NCI-H345 (cell line): ENCODE data around the gene KIF27.
"Not testable (repeated sequence)": the region's sequence is repeated elsewhere in the genome, so short reads cannot be mapped to it uniquely, and the experiment has no call there.

Experiments used
- DNase-seq: peaks from one replicate; lab custom pipeline; 2025; lab: John Stamatoyannopoulos, UW

KIF27 gene

DNA sequence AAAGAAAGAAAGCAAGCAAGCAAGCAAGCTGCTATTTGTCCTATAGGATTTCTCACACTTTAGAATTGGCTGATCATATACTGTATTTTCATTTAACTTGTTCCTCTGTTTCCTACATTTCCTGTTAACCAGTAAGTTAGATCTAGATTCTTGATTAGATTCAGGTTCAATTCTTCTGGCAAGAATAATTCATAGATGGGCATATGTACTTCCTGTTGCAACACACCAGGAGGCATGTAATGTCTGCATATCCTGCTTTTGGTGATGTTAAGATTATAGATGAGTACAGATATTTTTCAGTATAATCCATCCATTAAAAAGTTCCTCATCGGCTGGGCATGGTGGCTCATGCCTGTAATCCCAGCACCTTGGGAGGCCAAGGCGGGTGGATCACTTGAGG, 10.8 kb upstream of the KIF27 start:
- DNase-seq: no peak

DNA sequence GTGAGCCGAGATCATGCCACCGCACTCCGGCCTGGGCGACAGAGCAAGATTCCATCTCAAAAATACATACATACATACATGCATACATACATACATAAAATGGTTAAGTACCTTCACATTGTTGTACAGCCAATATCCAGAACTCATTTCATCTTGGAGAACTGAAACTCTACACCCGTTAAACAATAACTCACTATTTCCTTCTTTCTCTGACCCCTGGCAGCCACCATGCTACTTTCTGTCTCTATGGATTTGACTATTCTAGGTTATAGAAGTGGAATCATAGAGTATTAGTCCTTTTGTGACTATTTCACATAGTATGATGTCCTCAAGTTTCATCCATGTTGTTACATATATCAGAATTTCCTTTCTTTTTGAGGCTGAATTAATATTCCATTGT, 9.6 kb upstream of the KIF27 start:
- no peak for DNase-seq

DNA sequence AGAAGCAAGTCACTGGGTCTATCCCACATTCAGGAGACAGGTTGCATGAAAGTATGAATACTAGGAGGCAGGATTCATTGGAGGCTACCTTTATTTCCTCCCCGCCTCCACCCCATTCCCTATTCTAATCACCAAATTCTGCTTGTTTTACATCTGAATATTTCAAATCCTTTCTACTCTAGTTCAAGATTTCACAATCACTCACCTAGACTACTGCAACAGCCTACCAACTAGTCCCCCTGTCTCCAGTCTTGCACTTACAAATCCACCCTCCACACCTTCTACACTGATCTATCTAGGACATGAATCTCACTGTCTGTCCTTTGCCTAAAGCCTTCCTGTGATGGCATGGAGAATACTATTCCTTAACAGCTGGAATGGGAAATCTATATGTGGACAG, 6.4 kb upstream of the KIF27 start:
- no peak for DNase-seq

DNA sequence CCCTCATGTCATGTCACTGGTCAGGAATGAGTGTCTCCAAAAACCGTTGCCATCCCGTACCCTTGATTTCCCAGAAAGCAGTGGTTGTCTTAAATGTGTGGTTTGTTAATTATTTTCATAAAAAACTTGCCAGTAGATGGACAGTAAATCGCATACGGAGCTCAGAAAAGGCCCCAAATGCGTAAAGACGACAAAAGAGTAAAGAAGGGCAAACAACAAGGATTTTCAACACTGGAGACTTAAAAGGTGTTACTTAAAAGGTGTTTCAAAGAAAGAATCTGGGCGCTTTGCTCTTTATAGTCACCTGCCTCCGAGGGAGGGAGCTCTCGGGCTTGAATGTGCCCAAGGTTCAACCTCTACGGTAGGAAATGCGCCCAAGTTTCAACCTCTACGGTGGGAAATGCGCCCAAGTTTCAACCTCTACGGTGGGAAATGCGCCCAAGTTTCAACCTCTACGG, 734 bp downstream of the KIF27 start:
- peak; percentile 66 for DNase-seq

- no peak for DNase-seq
Measured at GRCh38 chr9:83919111-83919510, 2.1 kb downstream of the KIF27 start.

GRCh38 chr9:83912194-83912593, 9.0 kb downstream of the KIF27 start:
- DNase-seq: not testable (repeated sequence)

DNA sequence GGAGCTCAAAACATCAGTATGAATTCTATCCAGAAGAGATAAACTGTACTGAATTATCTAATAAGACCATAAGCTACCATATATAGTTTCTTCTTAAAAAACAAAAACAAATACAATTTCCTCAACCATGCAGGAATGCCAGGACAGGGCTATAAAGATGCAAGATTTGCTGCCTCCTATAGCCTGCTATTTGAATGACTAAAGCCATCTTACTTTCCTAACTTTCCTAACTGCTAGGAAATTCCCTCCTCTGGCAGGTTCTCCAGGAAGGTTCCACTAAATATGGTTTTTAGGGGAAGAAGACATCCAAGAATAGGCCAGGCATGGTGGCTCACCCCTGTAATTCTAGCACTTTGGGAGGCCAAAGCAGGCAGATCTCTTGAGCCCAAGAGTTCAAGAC, 15.1 kb downstream of the KIF27 start:
- no peak for DNase-seq

DNA sequence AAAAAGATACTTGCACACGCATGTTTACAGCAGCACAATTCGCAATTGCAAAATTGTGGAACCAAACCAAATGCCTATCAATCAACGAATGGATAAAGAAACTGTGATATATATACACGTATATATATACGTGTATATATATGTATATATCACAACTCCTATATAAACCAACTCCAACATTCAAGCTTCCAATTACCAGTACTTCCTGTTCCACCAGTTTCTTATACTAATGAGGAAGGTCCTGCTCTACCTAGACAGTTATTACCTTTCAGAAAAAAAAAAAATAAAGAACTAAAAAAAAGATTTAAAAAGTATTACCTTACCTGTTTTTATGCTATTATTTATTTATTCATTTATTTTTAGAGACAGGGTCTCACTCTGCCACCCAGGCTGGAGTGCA, 20.6 kb downstream of the KIF27 start:
- DNase-seq: not testable (repeated sequence)

GRCh38 chr9:83894301-83894700, 26.9 kb downstream of the KIF27 start:
- DNase-seq: not testable (repeated sequence)

GRCh38 chr9:83886498-83886897, 34.7 kb downstream of the KIF27 start:
- not testable (repeated sequence) for DNase-seq

GRCh38 chr9:83885559-83886240, 35.5 kb downstream of the KIF27 start:
- not testable (repeated sequence) for DNase-seq

GRCh38 chr9:83881687-83882408, 39.4 kb downstream of the KIF27 start:
- not testable (repeated sequence) for DNase-seq

- DNase-seq: not testable (repeated sequence)
Measured at GRCh38 chr9:83875559-83875958, 45.7 kb downstream of the KIF27 start.

DNA sequence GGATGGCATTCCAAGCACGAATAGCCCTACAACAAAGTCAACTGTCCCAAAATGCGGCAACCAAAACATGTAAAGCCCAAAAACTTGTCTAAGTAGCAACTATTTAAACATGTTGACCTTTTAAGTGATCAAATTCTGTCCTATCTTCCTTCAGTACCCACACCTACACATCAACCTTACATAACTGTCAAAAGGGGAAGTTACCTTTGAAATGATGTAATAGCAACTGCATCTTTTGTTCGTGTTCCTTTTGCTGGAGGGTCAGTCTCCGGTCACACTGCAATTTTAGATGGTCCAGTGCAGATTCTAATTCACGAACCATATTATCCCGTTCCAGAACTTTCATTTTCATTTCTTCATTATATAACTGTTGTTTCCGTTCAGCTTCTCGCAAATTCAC, 71.3 kb downstream of the KIF27 start:
- not testable (repeated sequence) for DNase-seq

DNA sequence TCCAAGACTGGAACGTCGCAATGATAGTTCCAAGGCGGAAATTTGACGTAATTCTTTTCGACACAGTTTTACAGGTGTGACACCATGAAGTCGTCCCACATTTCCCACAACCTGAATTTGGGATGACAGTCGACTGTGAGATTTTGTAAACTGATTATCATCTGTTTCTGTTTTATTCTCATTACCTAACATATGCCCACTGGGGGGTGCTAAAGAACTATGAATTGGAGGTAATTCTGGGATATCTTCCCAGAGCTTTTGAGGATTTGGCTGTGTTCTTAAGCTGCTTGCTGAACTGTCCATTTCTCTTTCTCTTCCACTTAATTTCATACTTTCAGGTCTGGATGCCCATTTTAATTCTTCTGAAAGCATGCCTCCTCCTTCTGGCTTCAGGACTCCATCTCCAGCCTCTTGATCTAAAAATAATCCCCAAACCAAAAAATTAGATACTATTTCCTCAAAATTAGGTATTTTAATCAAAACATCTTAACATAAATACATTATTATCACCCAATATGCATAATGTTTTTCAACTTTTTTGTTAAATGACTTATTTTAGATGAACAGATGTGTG, 84.1 kb downstream of the KIF27 start:
- not testable (repeated sequence) for DNase-seq

- DNase-seq: not testable (repeated sequence)
Measured at GRCh38 chr9:83830426-83831071, 90.7 kb downstream of the KIF27 start.

DNA sequence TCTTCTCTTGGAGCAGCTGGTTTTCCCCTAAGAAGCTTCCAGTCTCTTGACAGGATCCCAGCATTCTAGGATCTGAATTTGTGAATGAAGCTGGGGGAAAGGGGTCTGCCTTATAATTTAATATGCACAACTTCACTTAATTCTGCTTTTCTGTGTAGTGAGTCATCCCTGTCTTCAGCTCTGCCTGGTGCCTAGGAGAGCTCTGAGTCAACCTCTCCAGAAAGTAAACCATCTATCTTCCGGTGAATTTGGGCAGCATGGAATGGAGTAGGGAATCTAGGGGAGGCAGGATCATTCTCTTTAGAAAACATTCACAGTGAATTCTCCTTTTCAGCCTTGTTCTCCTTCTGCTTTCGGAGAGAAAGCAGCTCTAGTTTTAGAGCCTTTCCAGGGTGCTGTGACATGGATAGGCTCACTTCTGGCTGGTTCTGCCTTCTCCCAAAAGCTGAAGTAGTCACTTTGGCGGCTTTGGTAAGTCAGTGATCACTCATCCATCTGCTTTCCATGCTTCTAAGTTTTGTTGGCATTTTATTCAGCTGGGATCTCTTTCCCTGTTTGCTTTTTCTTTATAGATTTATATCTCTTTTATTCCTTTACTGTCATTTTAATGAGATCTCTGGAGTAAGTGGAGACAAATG, 96.1 kb downstream of the KIF27 start:
- not testable (repeated sequence) for DNase-seq

GRCh38 chr9:83817356-83818278, 103.6 kb downstream of the KIF27 start, which contains the start of gene GKAP1:
GKAP1 (minus strand) TSS chr9:83817769; CDS start chr9:83806517, 11,252 bp downstream.
- peak; percentile 78 for DNase-seq

GRCh38 chr9:83817011-83817355, 104.2 kb downstream of the KIF27 start:
- peak; percentile 50 for DNase-seq

- DNase-seq: not testable (repeated sequence)
Measured at GRCh38 chr9:83815120-83815519, 106.1 kb downstream of the KIF27 start.

- not testable (repeated sequence) for DNase-seq
Measured at GRCh38 chr9:83809213-83809612, 112.0 kb downstream of the KIF27 start.
